Activated CD4-positive, alpha-beta memory T cell treated with anti-CD3 and anti-CD28 coated beads, Interleukin-2, amount 10 ng/mL, durations not matched to agents 7 days and 5 days (primary cell): Measurements from ENCODE around the gene SLC8A2. TPM values are rescaled to one million over a fixed set of nuclear protein-coding genes. Genes with fewer than 3 reads are reported as not detected.
A peak's percentile ranks its signal among the peaks of the same experiment; 100 is the strongest.

Experiments used
- CTCF ChIA-PET: fragments of 350-600 bp; sonication (Branson Sonifier 250); formaldehyde crosslinking; loops from one replicate; lab custom pipeline; 2021; ENCODE audit warnings: antibody characterized with exemption, inconsistent platforms; lab: Charles Lee
- POLR2A ChIA-PET: fragments of 350-600 bp; sonication (Branson Sonifier 250); formaldehyde crosslinking; loops from one replicate; lab custom pipeline; 2021; ENCODE audit warnings: antibody characterized with exemption; lab: Charles Lee
- DNase-seq: peaks from one replicate; pipeline ENCODE4 v3.0.0-alpha.2; 2020
- H3K27ac Mint-ChIP-seq: one replicate; pipeline ENCODE4 v1.8.0; 2021; ENCODE audit warnings: mild to moderate bottlenecking, mixed read lengths
- H3K27me3 Mint-ChIP-seq: one replicate; pipeline ENCODE4 v1.8.0; 2021; ENCODE audit warnings: mixed read lengths
- H3K36me3 Mint-ChIP-seq: one replicate; pipeline ENCODE4 v1.8.0; 2021; ENCODE audit warnings: low read depth, mixed read lengths
- H3K4me1 Mint-ChIP-seq: one replicate; pipeline ENCODE4 v1.8.0; 2021; ENCODE audit warnings: mixed read lengths
- H3K4me3 Mint-ChIP-seq: one replicate; pipeline ENCODE4 v1.8.0; 2021; ENCODE audit warnings: mild to moderate bottlenecking, mixed read lengths
- H3K9me3 Mint-ChIP-seq: one replicate; pipeline ENCODE4 v1.8.0; 2021; ENCODE audit warnings: mixed read lengths
- total RNA-seq, 2 experiments: library from RNA; stranded (reverse); gene quantifications; one replicate each; pipeline ENCODE4 v1.2.3, GENCODE V29; 2021

The SLC8A2 gene, protein sequence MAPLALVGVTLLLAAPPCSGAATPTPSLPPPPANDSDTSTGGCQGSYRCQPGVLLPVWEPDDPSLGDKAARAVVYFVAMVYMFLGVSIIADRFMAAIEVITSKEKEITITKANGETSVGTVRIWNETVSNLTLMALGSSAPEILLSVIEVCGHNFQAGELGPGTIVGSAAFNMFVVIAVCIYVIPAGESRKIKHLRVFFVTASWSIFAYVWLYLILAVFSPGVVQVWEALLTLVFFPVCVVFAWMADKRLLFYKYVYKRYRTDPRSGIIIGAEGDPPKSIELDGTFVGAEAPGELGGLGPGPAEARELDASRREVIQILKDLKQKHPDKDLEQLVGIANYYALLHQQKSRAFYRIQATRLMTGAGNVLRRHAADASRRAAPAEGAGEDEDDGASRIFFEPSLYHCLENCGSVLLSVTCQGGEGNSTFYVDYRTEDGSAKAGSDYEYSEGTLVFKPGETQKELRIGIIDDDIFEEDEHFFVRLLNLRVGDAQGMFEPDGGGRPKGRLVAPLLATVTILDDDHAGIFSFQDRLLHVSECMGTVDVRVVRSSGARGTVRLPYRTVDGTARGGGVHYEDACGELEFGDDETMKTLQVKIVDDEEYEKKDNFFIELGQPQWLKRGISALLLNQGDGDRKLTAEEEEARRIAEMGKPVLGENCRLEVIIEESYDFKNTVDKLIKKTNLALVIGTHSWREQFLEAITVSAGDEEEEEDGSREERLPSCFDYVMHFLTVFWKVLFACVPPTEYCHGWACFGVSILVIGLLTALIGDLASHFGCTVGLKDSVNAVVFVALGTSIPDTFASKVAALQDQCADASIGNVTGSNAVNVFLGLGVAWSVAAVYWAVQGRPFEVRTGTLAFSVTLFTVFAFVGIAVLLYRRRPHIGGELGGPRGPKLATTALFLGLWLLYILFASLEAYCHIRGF
- not detected for total RNA-seq

DNA sequence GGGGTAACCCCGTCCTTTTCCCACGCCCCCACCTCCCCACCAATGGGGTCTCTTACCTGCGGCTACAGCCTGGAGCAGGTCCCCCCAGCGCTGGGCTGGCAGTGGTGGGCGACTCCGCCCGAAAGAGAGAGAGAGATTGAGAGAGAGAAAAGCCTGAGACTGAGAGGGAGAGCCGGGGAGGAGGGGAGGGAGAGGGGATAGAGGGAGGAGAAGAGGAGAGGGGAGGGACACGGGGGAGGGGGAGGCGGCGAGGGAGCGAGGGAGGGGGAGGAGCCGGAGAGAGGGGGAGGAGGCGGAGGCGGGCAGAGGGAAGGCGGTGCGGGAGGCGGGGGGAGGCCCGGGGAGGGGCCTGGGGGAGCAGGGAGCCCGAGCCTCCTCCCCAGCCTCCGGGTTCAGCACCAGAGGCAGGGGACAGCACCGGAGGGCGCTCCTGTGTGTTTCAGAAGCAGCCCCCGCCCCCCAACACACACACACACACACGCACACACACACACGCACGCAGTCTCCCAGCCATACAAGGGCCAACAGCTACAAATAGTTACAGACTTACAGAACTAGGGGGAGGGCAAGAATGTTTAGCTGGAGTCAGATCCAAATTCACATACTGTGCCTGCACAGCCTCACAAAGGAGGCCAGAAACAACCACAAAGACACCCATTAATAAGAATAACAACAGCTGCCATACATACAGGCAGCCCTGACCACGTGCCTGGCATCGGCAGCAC is at the start of gene SLC8A2:
TSS of gene SLC8A2 (minus strand) at position 161 of the 725 bp plus-strand sequence. CDS start 5,490 bp downstream, outside the sequence.
- Mint-ChIP-seq H3K9me3 (no peaks in the 10 kb centered on the region), H3K4me3 (no peak within 1 kb of the TSS), H3K27ac (no peak within 1 kb of the TSS), H3K4me1 (peaks cover 7% of the 10 kb centered on the region), H3K27me3 (peaks cover 39% of the 10 kb centered on the region), H3K36me3 (no peaks in the 10 kb centered on the region)
- POLR2A ChIA-PET: no interaction called here
- CTCF ChIA-PET: interaction anchor here (2.3 kb wide), 1 partner anchor 12 kb away, joined by 8 read pairs; the partner anchor contains the start of gene KPTN
- peak; percentile 70 for DNase-seq

DNA sequence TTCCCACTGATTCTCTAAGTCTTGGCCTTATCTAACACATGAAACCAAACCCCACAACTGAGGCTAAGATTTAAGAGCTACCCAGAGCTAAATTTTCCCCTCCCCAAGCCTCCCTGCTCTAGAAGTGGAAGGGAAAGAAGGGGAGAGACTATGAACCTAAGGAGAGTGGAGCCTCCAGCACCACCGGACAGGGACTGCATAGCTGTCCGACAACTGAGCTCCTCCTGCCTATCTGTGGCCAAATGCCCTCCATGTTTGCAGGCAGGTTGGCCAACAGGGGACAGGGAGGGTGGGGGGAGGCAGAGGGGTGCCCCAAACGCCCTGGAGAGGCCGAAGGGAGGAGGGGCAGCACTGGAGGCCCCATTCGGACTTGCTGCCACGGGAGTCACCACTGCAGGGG is 49.1 kb upstream of the SLC8A2 start:
- H3K27me3 Mint-ChIP-seq: peaks cover 12% of the 10 kb centered on the region
- H3K36me3 Mint-ChIP-seq: no peaks in the 10 kb centered on the region
- H3K27ac Mint-ChIP-seq: no peak overlapping the region
- H3K9me3 Mint-ChIP-seq: no peaks in the 10 kb centered on the region
- CTCF ChIA-PET: interaction anchor here (2.6 kb wide), 1 partner anchor 36 kb away, joined by 5 read pairs; the partner anchor contains the start of gene KPTN
- POLR2A ChIA-PET: interaction anchor here (1.3 kb wide), 1 partner anchor 80 kb away, joined by 3 read pairs; no protein-coding TSS in a partner anchor
- no peak overlapping the region for H3K4me3 Mint-ChIP-seq
- DNase-seq: no peak
- peaks cover 52% of the 10 kb centered on the region for H3K4me1 Mint-ChIP-seq

DNA sequence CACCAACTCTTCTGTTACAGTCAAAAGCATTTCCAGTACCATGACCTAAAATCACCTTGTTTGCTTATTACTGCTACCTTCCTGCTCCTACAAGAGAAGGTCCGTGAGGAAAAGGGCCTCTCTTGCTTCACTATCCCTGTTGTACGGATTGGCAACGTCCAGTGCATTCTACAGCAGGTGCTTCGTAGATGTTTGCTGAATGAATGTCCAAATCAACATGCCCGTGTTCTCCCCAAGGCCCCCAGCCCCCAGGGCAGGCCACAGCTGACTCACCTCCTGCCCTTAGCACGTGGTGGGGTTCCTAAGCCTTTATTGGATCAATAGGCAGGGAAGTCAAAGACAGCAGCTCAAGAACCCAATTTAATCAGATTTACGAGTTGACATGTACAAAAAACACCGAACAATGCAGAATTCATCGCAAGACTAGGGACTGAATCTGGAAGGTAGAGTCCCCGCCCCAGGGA is 48.7 kb upstream of the SLC8A2 start:
- no peaks in the 10 kb centered on the region for H3K36me3 Mint-ChIP-seq
- peaks cover 57% of the 10 kb centered on the region for H3K4me1 Mint-ChIP-seq
- no peaks in the 10 kb centered on the region for H3K9me3 Mint-ChIP-seq
- POLR2A ChIA-PET: interaction anchor here (1.3 kb wide), 1 partner anchor 80 kb away, joined by 3 read pairs; no protein-coding TSS in a partner anchor
- no peak for DNase-seq
- no peak overlapping the region for H3K27ac Mint-ChIP-seq
- CTCF ChIA-PET: no interaction called here
- peaks cover 12% of the 10 kb centered on the region for H3K27me3 Mint-ChIP-seq
- H3K4me3 Mint-ChIP-seq: no peak overlapping the region

DNA sequence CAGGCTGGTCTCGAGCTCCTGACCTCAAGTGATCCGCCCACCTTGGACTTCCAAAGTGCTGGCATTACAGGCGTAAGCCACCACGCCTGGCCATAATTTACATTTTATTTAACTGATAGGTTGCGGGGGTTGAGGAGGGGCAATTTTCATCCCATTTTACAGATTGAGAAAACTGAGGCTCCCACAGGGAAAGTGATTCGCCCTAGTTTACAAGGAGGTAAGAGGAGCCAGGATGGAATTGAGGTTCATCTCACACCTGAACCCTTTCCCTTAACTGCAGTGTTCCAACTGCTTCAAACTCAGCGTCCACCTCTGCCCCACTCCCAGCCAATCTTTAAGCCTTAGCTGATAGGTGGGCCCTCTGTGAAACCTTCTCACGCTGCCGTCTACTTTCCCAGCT is 47.2 kb upstream of the SLC8A2 start:
- DNase-seq: no peak
- no peaks in the 10 kb centered on the region for H3K9me3 Mint-ChIP-seq
- H3K36me3 Mint-ChIP-seq: peaks cover 12% of the 10 kb centered on the region
- no peak overlapping the region for H3K4me3 Mint-ChIP-seq
- H3K27me3 Mint-ChIP-seq: peaks cover 9% of the 10 kb centered on the region
- CTCF ChIA-PET: interaction anchor here (0.6 to 1.5 kb wide), 3 partner anchors 35 to 170 kb away, joined by 3 to 4 read pairs (median 3); partner anchors contain the start of genes DHX34 and KPTN
- peaks cover 68% of the 10 kb centered on the region for H3K4me1 Mint-ChIP-seq
- H3K27ac Mint-ChIP-seq: no peak overlapping the region
- POLR2A ChIA-PET: interaction anchor here (0.9 to 8.4 kb wide), 3 partner anchors 11 to 82 kb away, joined by 3 to 87 read pairs (median 3); no protein-coding TSS in a partner anchor

DNA sequence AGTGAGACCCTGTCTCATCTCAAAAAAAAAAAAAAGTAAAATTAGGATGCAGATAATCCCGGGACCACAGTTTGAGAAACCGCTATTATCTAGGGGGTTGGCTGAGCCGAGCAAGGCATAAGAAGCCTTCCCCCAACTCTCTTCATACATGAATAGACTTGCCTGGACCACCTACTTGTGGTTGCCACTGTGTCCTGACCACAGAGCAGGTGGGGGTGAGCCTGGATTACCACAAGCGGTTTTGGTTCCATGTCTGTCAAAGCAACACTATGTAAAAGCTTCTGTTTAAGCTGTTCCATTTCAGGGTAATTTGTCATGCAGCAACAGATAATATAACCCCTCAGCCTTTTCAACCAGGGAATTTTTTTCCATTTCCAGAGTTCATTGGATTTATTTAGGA is 46.4 kb upstream of the SLC8A2 start:
- CTCF ChIA-PET: interaction anchor here (0.6 to 1.5 kb wide), 3 partner anchors 34 to 169 kb away, joined by 3 to 4 read pairs (median 3); partner anchors contain the start of genes DHX34 and KPTN
- Mint-ChIP-seq H3K4me1 (peaks cover 73% of the 10 kb centered on the region), H3K4me3 (no peak overlapping the region), H3K9me3 (no peaks in the 10 kb centered on the region), H3K27me3 (peaks cover 3% of the 10 kb centered on the region), H3K27ac (peak overlapping the region; percentile 64), H3K36me3 (peaks cover 12% of the 10 kb centered on the region)
- POLR2A ChIA-PET: interaction anchor here (0.9 to 8.4 kb wide), 3 partner anchors 11 to 83 kb away, joined by 3 to 87 read pairs (median 3); no protein-coding TSS in a partner anchor
- DNase-seq: peak; percentile 65

DNA sequence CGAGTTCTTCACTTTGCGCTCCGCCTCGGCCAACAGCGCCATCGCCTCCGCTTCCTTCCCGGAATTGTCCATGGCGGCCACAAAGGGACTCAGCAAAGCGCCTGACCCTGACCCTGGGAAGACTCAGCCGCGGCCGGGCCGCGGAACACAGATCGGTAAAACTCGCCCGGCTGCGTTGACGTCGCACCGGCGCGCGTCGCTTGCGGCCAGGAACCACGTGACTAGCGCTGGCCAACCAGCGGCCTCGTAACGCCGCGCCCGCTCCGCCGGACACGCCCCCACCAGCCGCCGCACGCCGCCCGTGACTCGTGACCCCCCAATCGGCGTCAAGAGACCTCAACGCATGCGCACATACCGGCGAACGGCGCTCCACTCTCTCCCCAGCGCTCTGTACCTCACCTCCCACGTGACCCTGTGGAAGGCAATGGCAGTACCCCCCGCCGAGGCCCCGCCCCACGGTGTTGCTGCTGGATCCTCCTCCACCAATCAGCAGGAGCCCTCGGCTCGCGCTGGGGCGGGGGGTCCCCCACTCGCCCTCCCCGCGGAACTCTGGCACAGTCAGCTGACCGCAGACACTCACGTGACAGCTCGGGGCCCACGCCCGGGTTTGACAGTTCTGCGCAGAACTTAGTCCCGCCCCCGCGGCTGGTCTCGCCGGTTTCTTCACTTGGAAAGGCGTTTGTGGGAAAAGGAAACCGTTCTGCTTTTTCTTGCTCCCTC is 43.3 kb upstream of the SLC8A2 start, which contains the start of gene NAPA:
TSS of gene NAPA (minus strand) at position 195 of the 720 bp plus-strand sequence. CDS start at position 72, 123 bp downstream.
- Mint-ChIP-seq H3K27ac (peak within 1 kb of the TSS; percentile 97), H3K4me3 (peak within 1 kb of the TSS; percentile 98), H3K4me1 (peaks cover 88% of the 10 kb centered on the region), H3K9me3 (no peaks in the 10 kb centered on the region), H3K36me3 (peaks cover 26% of the 10 kb centered on the region), H3K27me3 (no peaks in the 10 kb centered on the region)
- peak; percentile 100 for DNase-seq
- POLR2A ChIA-PET: interaction anchor here (0.7 to 8.4 kb wide), 15 partner anchors 9 to 402 kb away, joined by 3 to 87 read pairs (median 5); partner anchors contain the start of genes INAFM1, KPTN and ZC3H4
- CTCF ChIA-PET: interaction anchor here (0.6 to 3.0 kb wide), 18 partner anchors 10 to 228 kb away, joined by 3 to 35 read pairs (median 6); partner anchors contain the start of genes EHD2 and KPTN

DNA sequence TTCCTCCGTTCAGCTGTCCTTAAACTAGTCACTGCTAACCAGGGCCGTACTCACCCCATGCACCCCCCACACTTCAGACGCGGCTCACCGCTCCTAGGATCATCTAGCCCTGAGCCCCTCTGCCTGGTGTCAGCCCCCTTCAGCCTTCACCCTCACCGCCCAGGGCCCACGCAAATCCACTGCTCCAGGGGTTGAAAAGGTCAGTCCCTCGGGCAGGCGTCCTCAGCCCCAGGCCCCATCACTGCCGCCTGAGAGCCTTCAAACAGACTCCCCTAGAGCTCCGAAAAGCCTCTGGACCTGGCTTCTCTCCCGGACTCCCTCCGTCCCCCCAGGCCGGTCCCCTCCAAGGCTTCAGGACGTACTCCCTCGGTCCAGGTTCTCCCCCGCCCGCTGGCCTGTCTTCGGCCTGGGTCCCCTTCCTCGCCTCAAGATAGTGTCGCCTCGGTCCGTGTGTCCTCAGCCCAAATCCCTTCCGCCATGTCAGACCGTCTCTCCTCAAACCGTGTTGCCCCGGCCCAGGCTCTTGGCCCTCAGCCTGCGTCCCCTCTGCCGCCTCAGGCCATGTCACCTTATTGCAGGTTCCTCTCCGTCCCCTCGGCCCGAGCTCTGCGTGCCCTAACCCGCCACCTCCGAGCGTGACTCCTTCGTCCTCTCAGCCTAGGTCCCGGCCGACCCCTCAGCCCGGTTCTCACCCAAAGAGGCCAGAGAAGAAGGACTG is 42.6 kb upstream of the SLC8A2 start:
- CTCF ChIA-PET: interaction anchor here (1.0 to 2.2 kb wide), 2 partner anchors 30 kb away, joined by 3 to 33 read pairs; partner anchors contain the start of gene KPTN
- Mint-ChIP-seq H3K4me1 (peaks cover 88% of the 10 kb centered on the region), H3K27ac (peak overlapping the region; percentile 97), H3K9me3 (no peaks in the 10 kb centered on the region), H3K4me3 (peak overlapping the region; percentile 98), H3K36me3 (peaks cover 30% of the 10 kb centered on the region), H3K27me3 (no peaks in the 10 kb centered on the region)
- POLR2A ChIA-PET: interaction anchor here (1.4 to 8.4 kb wide), 7 partner anchors 22 to 94 kb away, joined by 3 to 87 read pairs (median 5); partner anchors contain the start of gene KPTN
- DNase-seq: peak; percentile 22

DNA sequence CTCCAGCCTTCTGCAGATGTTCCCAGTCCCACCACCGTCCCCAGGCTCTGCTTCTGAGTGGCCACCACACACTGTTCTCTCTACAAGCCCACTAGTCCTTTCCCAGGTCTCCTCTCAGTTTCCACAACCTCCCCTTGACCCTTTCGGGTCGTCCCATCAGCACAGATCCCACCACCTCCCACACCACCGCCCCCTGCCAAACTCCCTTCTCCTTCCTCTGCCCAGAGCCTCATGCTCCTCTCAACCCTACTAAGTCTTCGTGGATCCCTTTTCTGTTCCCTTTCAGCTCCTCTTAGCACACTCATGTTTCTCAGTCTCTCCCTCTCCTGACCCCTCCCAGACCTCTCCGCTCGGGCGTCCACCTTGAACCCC is 41.2 kb upstream of the SLC8A2 start:
- DNase-seq: no peak
- H3K4me1 Mint-ChIP-seq: peaks cover 78% of the 10 kb centered on the region
- no peaks in the 10 kb centered on the region for H3K27me3 Mint-ChIP-seq
- ChIA-PET CTCF (interaction anchor here (0.7 kb wide), 1 partner anchor 76 kb away, joined by 5 read pairs; no protein-coding TSS in a partner anchor), POLR2A (interaction anchor here (0.7 to 8.4 kb wide), 6 partner anchors 22 to 239 kb away, joined by 3 to 87 read pairs (median 6); partner anchors contain the start of genes INAFM1 and KPTN)
- peaks cover 30% of the 10 kb centered on the region for H3K36me3 Mint-ChIP-seq
- H3K9me3 Mint-ChIP-seq: no peaks in the 10 kb centered on the region
- H3K4me3 Mint-ChIP-seq: peak overlapping the region; percentile 98
- H3K27ac Mint-ChIP-seq: peak overlapping the region; percentile 97

DNA sequence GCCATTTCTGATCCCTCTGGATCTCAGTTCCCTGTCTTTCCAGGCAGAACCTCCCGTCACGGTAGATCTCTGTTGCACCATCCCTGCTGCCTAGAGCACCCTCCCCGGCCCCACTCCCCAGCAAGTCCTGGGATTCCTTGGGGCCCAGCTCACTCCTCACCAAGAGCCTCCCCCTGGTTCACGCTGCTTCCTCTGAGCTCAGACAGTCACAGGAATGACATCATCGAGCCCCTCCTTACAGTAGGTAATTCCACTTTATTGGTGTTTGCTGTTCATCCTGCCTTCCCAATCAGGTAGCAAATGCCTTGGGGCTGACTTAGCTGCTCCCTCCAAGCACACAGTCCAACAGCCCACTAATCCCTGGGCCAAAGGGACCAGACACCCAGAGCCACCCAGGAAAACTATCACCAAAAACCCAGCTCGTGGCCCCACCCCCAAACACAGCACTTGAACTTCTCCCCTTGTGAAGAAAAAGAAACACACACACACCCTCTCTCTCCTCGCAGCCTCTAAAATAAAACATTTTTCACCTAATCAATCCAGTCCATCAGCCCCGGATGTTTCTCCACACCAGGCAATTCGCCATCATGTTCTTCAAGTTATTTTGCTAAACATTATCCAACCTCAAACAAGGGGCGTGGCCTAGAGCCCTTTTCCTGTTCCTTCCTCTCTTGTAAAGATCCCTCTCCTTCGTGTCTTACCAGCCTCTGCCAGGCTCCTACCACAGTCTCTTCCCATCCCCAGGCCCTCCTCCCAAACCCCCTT is 40.7 kb upstream of the SLC8A2 start:
- H3K27me3 Mint-ChIP-seq: no peaks in the 10 kb centered on the region
- peaks cover 30% of the 10 kb centered on the region for H3K36me3 Mint-ChIP-seq
- H3K4me1 Mint-ChIP-seq: peaks cover 73% of the 10 kb centered on the region
- CTCF ChIA-PET: interaction anchor here (1.7 kb wide), 1 partner anchor 29 kb away, joined by 5 read pairs; the partner anchor contains the start of gene KPTN
- H3K9me3 Mint-ChIP-seq: no peaks in the 10 kb centered on the region
- H3K4me3 Mint-ChIP-seq: peak overlapping the region; percentile 98
- peak overlapping the region; percentile 97 for H3K27ac Mint-ChIP-seq
- POLR2A ChIA-PET: interaction anchor here (0.7 to 8.4 kb wide), 6 partner anchors 22 to 238 kb away, joined by 3 to 87 read pairs (median 6); partner anchors contain the start of genes INAFM1 and KPTN
- DNase-seq: peak; percentile 37

DNA sequence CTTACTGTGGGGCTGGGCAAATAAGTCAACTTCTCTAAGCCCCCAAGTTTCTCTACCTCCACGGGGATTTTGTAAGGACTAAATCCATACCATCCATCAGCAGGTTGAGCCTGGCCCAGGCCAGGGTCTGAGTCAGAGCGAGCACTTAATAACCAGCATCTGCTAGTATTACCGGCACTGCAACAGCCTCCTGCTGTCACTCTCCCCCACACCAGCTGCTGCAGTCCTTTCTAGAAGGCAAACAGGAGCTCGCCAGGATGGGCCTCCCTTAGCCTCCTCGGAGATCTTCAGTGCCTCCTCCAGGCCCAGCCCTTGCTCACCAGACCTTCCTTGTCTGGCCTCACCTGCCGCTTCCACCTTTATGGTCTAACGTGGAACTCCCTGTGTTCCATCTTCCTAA is 40.0 kb upstream of the SLC8A2 start:
- POLR2A ChIA-PET: interaction anchor here (1.6 to 8.4 kb wide), 2 partner anchors 90 to 237 kb away, joined by 3 to 87 read pairs; partner anchors contain the start of gene INAFM1
- Mint-ChIP-seq H3K36me3 (peaks cover 30% of the 10 kb centered on the region), H3K9me3 (no peaks in the 10 kb centered on the region), H3K4me1 (peaks cover 66% of the 10 kb centered on the region), H3K27me3 (no peaks in the 10 kb centered on the region), H3K27ac (peak overlapping the region; percentile 97), H3K4me3 (no peak overlapping the region)
- no peak for DNase-seq
- CTCF ChIA-PET: interaction anchor here (1.7 kb wide), 1 partner anchor 28 kb away, joined by 5 read pairs; the partner anchor contains the start of gene KPTN
